K562 (cell line): ENCODE results near the gene DHRS11. TPM values are rescaled to one million over a fixed set of nuclear protein-coding genes. Genes with fewer than 3 reads are reported as not detected.

ENCODE experiments used
- ATAC-seq: fragments of 200-7000 bp; cut with Tn5 transposase; 3 replicates; pipeline ENCODE4 v1.9.1; 2020; ENCODE audit warnings: moderate library complexity
- BruUV-seq: library from RNA; stranded (reverse); fragments of 400-500 nt; replicated peaks from 2 replicates; lab custom pipeline; 2021; lab: Mats Ljungman, UMichigan
- CTCF ChIA-PET: fragments of 300-600 bp; formaldehyde crosslinking; extraction: SDS; loops from one replicate; lab custom pipeline; 2021; ENCODE audit warnings: low intra/inter-chr PET ratio; lab: Yijun Ruan, JAX
- POLR2A ChIA-PET: fragments of 300-600, 350-650 bp; sonication (Branson Sonifier 250); formaldehyde crosslinking; extraction: SDS; loops from one replicate; lab custom pipeline; 2021; ENCODE audit warnings: antibody characterized with exemption, inconsistent platforms; lab: Yijun Ruan, JAX
- DNase-seq, 4 experiments: peaks; one replicate each; pipeline versions ENCODE4 v3.0.0 to v3.0.0-alpha.2; 2011 to 2018; ENCODE audit warnings: low spot score in 3 of 4, mixed read lengths in 3 of 4; ENCODE audit errors: extremely low read depth in 1 of 4
- FAIRE-seq: peaks from 2 replicates; lab custom pipeline; 2011; peaks lifted over from hg19 to GRCh38; lab: Jason Lieb, UNC
- H2AFZ ChIP-seq: 2 replicates; pipeline ENCODE4 v1.6.0; 2011; ENCODE audit warnings: low read depth, low read length, control low read depth, inconsistent platforms
- H3K27ac ChIP-seq: fragments of 200-600 bp; 3 replicates; pipeline ENCODE4 v1.8.0; 2011; ENCODE audit warnings: low read depth, mild to moderate bottlenecking, control low read depth, inconsistent platforms, low read length, moderate library complexity, mixed read lengths; ENCODE audit errors: extremely low read depth
- H3K27me3 ChIP-seq, 2 experiments: fragments of 300-600 bp in 1 of 2; 2 replicates in 1 of 2; 3 replicates in 1 of 2; pipeline versions ENCODE4 v1.6.0 to v1.8.0; 2011; ENCODE audit warnings: inconsistent platforms in 2 of 2, low read length in 2 of 2, mild to moderate bottlenecking in 1 of 2, mixed read lengths in 1 of 2, moderate library complexity in 1 of 2; ENCODE audit not compliant: control insufficient read depth in 2 of 2, insufficient read depth in 2 of 2
- H3K36me3 ChIP-seq: fragments of 300-600 bp; 3 replicates; pipeline ENCODE4 v1.8.0; 2011; ENCODE audit warnings: mild to moderate bottlenecking, low read length, inconsistent platforms; ENCODE audit not compliant: control insufficient read depth, insufficient read depth
- H3K4me1 ChIP-seq, 2 experiments: fragments of 200-600 bp in 1 of 2; replicated peaks in 1 of 2; 2 replicates in 1 of 2; 3 replicates in 1 of 2; pipeline versions ENCODE4 v1.5.1 to v1.8.0; 2011; ENCODE audit warnings: inconsistent platforms in 2 of 2, low read length in 2 of 2, mild to moderate bottlenecking in 1 of 2, mixed read lengths in 1 of 2, moderate library complexity in 1 of 2; ENCODE audit not compliant: control insufficient read depth in 2 of 2, insufficient read depth in 2 of 2
- H3K4me2 ChIP-seq: 2 replicates; pipeline ENCODE4 v1.6.1; 2011; ENCODE audit warnings: low read length, control low read depth, inconsistent platforms, mixed read lengths; ENCODE audit not compliant: insufficient read depth
- H3K4me3 ChIP-seq: fragments of 200-600 bp; sonication (generic), shearing (Covaris generic); 2 replicates; pipeline ENCODE4 v1.5.1; 2016; ENCODE audit warnings: control low read depth, inconsistent platforms
- H3K79me2 ChIP-seq: fragments of 200-600 bp; 3 replicates; pipeline ENCODE4 v1.8.0; 2011; ENCODE audit warnings: low read length, inconsistent platforms; ENCODE audit not compliant: control insufficient read depth, insufficient read depth
- H3K9ac ChIP-seq, 2 experiments: 2 replicates each; pipeline versions ENCODE4 v1.6.0 to v1.6.1; 2011; ENCODE audit warnings: low read depth in 2 of 2, low read length in 2 of 2, control low read depth in 1 of 2, inconsistent platforms in 1 of 2, mild to moderate bottlenecking in 1 of 2, mixed read lengths in 1 of 2; ENCODE audit not compliant: insufficient read depth in 1 of 2
- H3K9me1 ChIP-seq: one replicate; pipeline ENCODE4 v1.6.0; 2011; ENCODE audit warnings: inconsistent platforms, mild to moderate bottlenecking, low read length, moderate library complexity; ENCODE audit not compliant: control insufficient read depth, insufficient read depth
- H3K9me3 ChIP-seq: replicated peaks from 2 replicates; pipeline ENCODE4 v1.5.1; 2011; ENCODE audit warnings: low read depth, low read length, inconsistent platforms; ENCODE audit not compliant: control insufficient read depth, insufficient read depth
- H4K20me1 ChIP-seq: replicated peaks from 2 replicates; pipeline ENCODE4 v1.6.1; 2011; ENCODE audit warnings: low read length, inconsistent platforms, mixed read lengths; ENCODE audit not compliant: control insufficient read depth, insufficient read depth
- ADNP ChIP-seq: fragments of 200-800 bp; sonication (Bioruptor generic); IDR thresholded peaks from 2 replicates; pipeline ENCODE4 v1.6.1; 2016; ENCODE audit warnings: missing genetic modification characterization, missing compliant biosample characterization
- ATF3 ChIP-seq, 2 experiments: fragments of 450-650 bp in 1 of 2; sonication (generic) in 1 of 2; formaldehyde crosslinking in 1 of 2; IDR thresholded peaks in 1 of 2; conservative IDR thresholded peaks in 1 of 2; 2 replicates each; pipeline versions ENCODE4 v1.6.1 to v1.8.1; 2016 to 2023; ENCODE audit warnings: mild to moderate bottlenecking in 2 of 2, moderate library complexity in 2 of 2, inconsistent platforms in 1 of 2, missing genetic modification reagents in 1 of 2
- KHSRP ChIP-seq: fragments of 450-650 bp; IDR thresholded peaks from 2 replicates; pipeline ENCODE4 v1.6.1; 2017
- LARP7 ChIP-seq: fragments of 450-650 bp; IDR thresholded peaks from 2 replicates; pipeline ENCODE4 v1.6.1; 2016
- MITF ChIP-seq: IDR thresholded peaks from 2 replicates; pipeline ENCODE4 v1.6.1; 2014; ENCODE audit warnings: antibody characterized with exemption
- PYGO2 ChIP-seq: fragments of 450-650 bp; IDR thresholded peaks from 2 replicates; pipeline ENCODE4 v1.6.1; 2016; ENCODE audit warnings: mild to moderate bottlenecking, missing genetic modification characterization, moderate library complexity, missing compliant biosample characterization
- WGBS: fragments of 100-300 bp; shearing (Covaris generic); methylation state at CpG from one replicate; pipeline ENCODE4 v1.1.6; 2016; ENCODE audit warnings: low coverage, mixed read lengths; ENCODE audit not compliant: insufficient coverage; ENCODE audit errors: missing lambda C conversion rate; 5-methylcytosine and 5-hydroxymethylcytosine counted together
- in situ Hi-C: fragments of 300-500 bp; cut with MboI; formaldehyde crosslinking; loops from 4 replicates; pipeline ENCODE4 v1.15.0; 2018; ENCODE audit warnings: inconsistent platforms, mixed read lengths
- intact Hi-C: fragments of 100-400 bp; cut with micrococcal nuclease; formaldehyde crosslinking; loops from 2 replicates; pipeline ENCODE4 v1.14.2; 2022
- polyA plus RNA-seq, 8 experiments: library from polyadenylated mRNA; depleted of rRNA in 4 of 8; stranded (reverse) in 5 of 8; unstranded in 3 of 8; fragments of >200 nt; fragmentation: Nextera tagmentation in 2 of 8; fragmentation: Illumina TruSeq in 1 of 8; extraction: Ambion mirVana in 2 of 8; extraction: Trizol in 1 of 8; gene quantifications; 2 replicates each; pipeline versions ENCODE4 v1.2.1 to v1.2.3, GENCODE V29; 2011 to 2014; ENCODE audit warnings: inconsistent platforms in 1 of 8, missing spikeins in 1 of 8
- total RNA-seq, 7 experiments: library from RNA; depleted of rRNA in 6 of 7; stranded (reverse); fragments of >200 nt in 6 of 7; fragmentation: Illumina TruSeq in 2 of 7; extraction: Trizol in 2 of 7; gene quantifications; 2 replicates each; pipeline versions ENCODE4 v1.2.1 to v1.2.3, GENCODE V29; 2011 to 2021; ENCODE audit warnings: low replicate concordance in 1 of 7

Gene DHRS11
- total and polyA plus RNA-seq, 9 of the 15 experiments (the other 6 are each of a cell fraction or from before 2014, with no cell fraction given), result 15.2 to 123 (median 59.8) TPM

GRCh38 chr17:36616061-36617029, 24.7 kb downstream of the DHRS11 start (continued):
- TF ChIP-seq KHSRP, result no peak
- no peak for TF ChIP-seq LARP7
- peak; percentile 65 for TF ChIP-seq ATF3 (IDR thresholded peaks at IDR 0.05)
- no peak for TF ChIP-seq ATF3 (CRISPR knock-in tag; conservative IDR thresholded peaks at IDR 0.05)

DNA sequence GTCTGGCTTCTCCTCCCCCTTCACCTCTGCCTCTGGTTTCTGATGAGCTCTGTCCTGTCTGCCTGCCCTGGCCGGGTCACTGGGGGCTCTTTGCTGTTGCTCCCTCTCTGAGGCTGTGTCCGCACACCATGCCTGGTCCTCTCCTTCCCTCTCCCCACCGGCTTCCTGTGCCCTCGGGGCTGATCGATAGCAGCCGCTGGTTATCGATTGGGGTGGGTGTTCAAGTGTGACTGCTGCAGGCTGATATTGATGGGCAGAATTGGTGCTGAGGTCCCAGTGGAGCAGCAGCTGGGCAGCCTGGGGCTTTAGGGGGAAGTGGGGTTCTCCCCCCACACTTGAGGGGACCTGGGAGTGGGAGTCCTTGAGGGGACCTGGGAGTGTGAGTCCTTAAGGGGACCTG, 26.1 kb downstream of the DHRS11 start:
- CTCF ChIA-PET, result no interaction called here
- Histone ChIP-seq H3K4me1 (no peaks in the 10 kb centered on the region; a peak in 2 of 5 replicates), H4K20me1 (0 out of 2 replicates have a peak, but pooled peaks cover 6% of the 10 kb centered on the region), H3K9me3 (no peaks in the 10 kb centered on the region), H3K27me3 (peaks cover 0 to 23% of the 10 kb centered on the region in 2 experiments; a peak in 2 of 5 replicates), H3K36me3 (no peaks in the 10 kb centered on the region), H3K9ac (peak overlapping the region in 1 of 2 experiments; percentile 33; a peak in 1 of 4 replicates), H3K4me3 (no peak overlapping the region), H2AFZ (no peak overlapping the region), H3K4me2 (no peak overlapping the region), H3K9me1 (no peaks in the 10 kb centered on the region), H3K27ac (no peak overlapping the region), H3K79me2 (no peaks in the 10 kb centered on the region)
- TF ChIP-seq ADNP (tag), result no peak
- no peak for TF ChIP-seq MITF
- no peak for TF ChIP-seq PYGO2
- intact Hi-C loops, result no loop called here
- ATAC-seq (no peak), DNase-seq (no peak), FAIRE-seq (no peak)
- WGBS, result 51% methylated on average over 6 of the region's 7 CpGs
- POLR2A ChIA-PET, result interaction anchor here (0.6 kb wide), 1 partner anchor 83 kb away, joined by 3 read pairs; the partner anchor contains the start of gene PIGW
- in situ Hi-C loops, result loop anchor here (10.0 kb wide), 1 partner anchor 627 kb away; no protein-coding TSS in a partner anchor
- BruUV-seq, result no TSS peak
